T-helper 1 cell treated with Interleukin-12 subunit alpha and Interleukin-12 subunit beta and Interleukin-4 antibody, amounts not matched to agents 30 ng/mL and 1 ng/mL, for 36 hours (primary cell): ENCODE measurements around the gene RPTOR. TPM values are rescaled to one million over a fixed set of nuclear protein-coding genes. Genes with fewer than 3 reads are reported as not detected.
"Not testable (repeated sequence)": the region's sequence is repeated elsewhere in the genome, so short reads cannot be mapped to it uniquely, and the experiment has no call there.

ENCODE experiments used
- intact Hi-C: fragments of 100-400 bp; cut with micrococcal nuclease; formaldehyde crosslinking; loops from one replicate; pipeline ENCODE4 v1.15.1; 2024
- total RNA-seq: library from RNA; stranded (reverse); gene quantifications from 2 replicates; pipeline ENCODE4 v1.2.3, GENCODE V29; 2022

RPTOR gene
- total RNA-seq, 1 donor from 2014 or later, result 75.6 TPM

GRCh38 chr17:80803451-80804428, 259.1 kb downstream of the RPTOR start:
- intact Hi-C loops, result no loop called here

GRCh38 chr17:80804466-80804865, 259.8 kb downstream of the RPTOR start:
- intact Hi-C loops, result no loop called here

GRCh38 chr17:80805032-80805751, 260.6 kb downstream of the RPTOR start:
- intact Hi-C loops, result no loop called here

- intact Hi-C loops, result no loop called here
Observed at GRCh38 chr17:80807014-80807413, 262.4 kb downstream of the RPTOR start.

- intact Hi-C loops, result no loop called here
Observed at GRCh38 chr17:80807882-80808281, 263.2 kb downstream of the RPTOR start.

- intact Hi-C loops, result loop anchor here (2.0 kb wide), 3 partner anchors 21 to 51 kb away; no protein-coding TSS in a partner anchor
Observed at GRCh38 chr17:80811181-80812105, 266.8 kb downstream of the RPTOR start.

- intact Hi-C loops, result no loop called here
Observed at GRCh38 chr17:80812362-80813088, 267.9 kb downstream of the RPTOR start.

GRCh38 chr17:80813318-80813717, 268.7 kb downstream of the RPTOR start:
- intact Hi-C loops, result no loop called here

- intact Hi-C loops, result no loop called here
Observed at GRCh38 chr17:80814491-80814890, 269.9 kb downstream of the RPTOR start.

- intact Hi-C loops, result no loop called here
Observed at GRCh38 chr17:80815151-80815681, 270.6 kb downstream of the RPTOR start.

GRCh38 chr17:80815718-80816117, 271.1 kb downstream of the RPTOR start:
- intact Hi-C loops, result not testable (repeated sequence)

GRCh38 chr17:80816241-80817103, 271.8 kb downstream of the RPTOR start:
- intact Hi-C loops, result no loop called here

- intact Hi-C loops, result no loop called here
Observed at GRCh38 chr17:80817321-80817845, 272.7 kb downstream of the RPTOR start.

- intact Hi-C loops, result loop anchor here (2.0 kb wide), 2 partner anchors 15 to 57 kb away; no protein-coding TSS in a partner anchor
Observed at GRCh38 chr17:80817861-80818260, 273.2 kb downstream of the RPTOR start.

GRCh38 chr17:80818871-80819270, 274.2 kb downstream of the RPTOR start:
- intact Hi-C loops, result loop anchor here (2.0 kb wide), 2 partner anchors 14 to 58 kb away; no protein-coding TSS in a partner anchor

GRCh38 chr17:80819422-80820164, 275.0 kb downstream of the RPTOR start:
- intact Hi-C loops, result loop anchor here (2.0 kb wide), 2 partner anchors 13 to 59 kb away; no protein-coding TSS in a partner anchor

GRCh38 chr17:80820331-80820730, 275.7 kb downstream of the RPTOR start:
- intact Hi-C loops, result no loop called here

GRCh38 chr17:80821546-80821945, 276.9 kb downstream of the RPTOR start:
- intact Hi-C loops, result no loop called here
